Esophagus squamous epithelium (tissue), 5 donors: ENCODE measurements around the gene LIMK2. TPM values are rescaled to one million over a fixed set of nuclear protein-coding genes. Genes with fewer than 3 reads are reported as not detected.

Experiments used
- DNase-seq: peaks from one replicate; lab custom pipeline; 2025; lab: John Stamatoyannopoulos, UW
- H3K27ac ChIP-seq, 4 donors: fragments of 200-600 bp; sonication (generic); one replicate each; pipeline ENCODE4 v1.5.1; 2016 to 2019; ENCODE audit warnings: mild to moderate bottlenecking in 1 of 4
- H3K27me3 ChIP-seq, 4 donors: fragments of 200-600 bp; sonication (generic); 1 replicate in 3 of 4; 2 replicates in 1 of 4; pipeline versions ENCODE4 v1.5.1 to v1.6.0; 2017 to 2021; ENCODE audit warnings: antibody characterized with exemption in 1 of 4
- H3K36me3 ChIP-seq, 3 donors: fragments of 200-600 bp; sonication (generic); one replicate each; pipeline ENCODE4 v1.5.1; 2016 to 2019
- H3K4me1 ChIP-seq, 3 donors: fragments of 200-600 bp; sonication (generic); one replicate each; pipeline ENCODE4 v1.5.1; 2017 to 2019
- H3K4me3 ChIP-seq, 4 donors: fragments of 200-600 bp; sonication (generic); 1 replicate in 3 of 4; 2 replicates in 1 of 4; pipeline ENCODE4 v1.5.1; 2016 to 2019; ENCODE audit warnings: mild to moderate bottlenecking in 2 of 4, moderate library complexity in 1 of 4
- H3K9me3 ChIP-seq, 3 donors: fragments of 200-600 bp; sonication (generic); one replicate each; pipeline ENCODE4 v1.5.1; 2016 to 2019
- POLR2A ChIP-seq, 4 donors: fragments of 450-650 bp; IDR thresholded peaks; one replicate each; pipeline ENCODE4 v1.6.1; 2017; ENCODE audit warnings: antibody characterized with exemption in 4 of 4, mild to moderate bottlenecking in 4 of 4, moderate library complexity in 3 of 4
- WGBS, 2 donors: methylation state at CpG; one replicate each; pipeline ENCODE4 v1.1.5; 2018; 5-methylcytosine and 5-hydroxymethylcytosine counted together
- intact Hi-C: fragments of 100-400 bp; cut with DNase I; formaldehyde crosslinking; loops from one replicate; pipeline ENCODE4 v1.15.0; 2022
- total RNA-seq, 4 donors: library from RNA; depleted of rRNA; stranded (reverse); fragments of >200 nt; gene quantifications; one replicate each; pipeline ENCODE4 v1.1.0, GENCODE V29; 2016
- TF ChIP-seq, protein P1 (sequence below), 6 experiments: fragments of 450-650 bp in 4 of 6; fragments of 200-600 bp in 2 of 6; sonication (generic) in 2 of 6; IDR thresholded peaks; one replicate each; pipeline ENCODE4 v1.5.1; 2016 to 2019; ENCODE audit warnings: antibody characterized with exemption in 6 of 6, mild to moderate bottlenecking in 4 of 6, moderate library complexity in 4 of 6
- donor health status: DM: yes; HTN: yes; CAD: no.

The LIMK2 gene
- total RNA-seq, 4 donors from 2014 or later: 61.8 to 134 (median 109) TPM

DNA sequence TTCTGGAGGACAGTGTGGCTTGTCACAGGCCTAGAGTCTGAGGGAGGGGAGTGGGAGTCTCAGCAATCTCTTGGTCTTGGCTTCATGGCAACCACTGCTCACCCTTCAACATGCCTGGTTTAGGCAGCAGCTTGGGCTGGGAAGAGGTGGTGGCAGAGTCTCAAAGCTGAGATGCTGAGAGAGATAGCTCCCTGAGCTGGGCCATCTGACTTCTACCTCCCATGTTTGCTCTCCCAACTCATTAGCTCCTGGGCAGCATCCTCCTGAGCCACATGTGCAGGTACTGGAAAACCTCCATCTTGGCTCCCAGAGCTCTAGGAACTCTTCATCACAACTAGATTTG is 67.2 kb downstream of the LIMK2 start:
- intact Hi-C loops: no loop called here
- no peaks in the 10 kb centered on the region for H3K9me3 ChIP-seq
- TF ChIP-seq, protein P1, sequence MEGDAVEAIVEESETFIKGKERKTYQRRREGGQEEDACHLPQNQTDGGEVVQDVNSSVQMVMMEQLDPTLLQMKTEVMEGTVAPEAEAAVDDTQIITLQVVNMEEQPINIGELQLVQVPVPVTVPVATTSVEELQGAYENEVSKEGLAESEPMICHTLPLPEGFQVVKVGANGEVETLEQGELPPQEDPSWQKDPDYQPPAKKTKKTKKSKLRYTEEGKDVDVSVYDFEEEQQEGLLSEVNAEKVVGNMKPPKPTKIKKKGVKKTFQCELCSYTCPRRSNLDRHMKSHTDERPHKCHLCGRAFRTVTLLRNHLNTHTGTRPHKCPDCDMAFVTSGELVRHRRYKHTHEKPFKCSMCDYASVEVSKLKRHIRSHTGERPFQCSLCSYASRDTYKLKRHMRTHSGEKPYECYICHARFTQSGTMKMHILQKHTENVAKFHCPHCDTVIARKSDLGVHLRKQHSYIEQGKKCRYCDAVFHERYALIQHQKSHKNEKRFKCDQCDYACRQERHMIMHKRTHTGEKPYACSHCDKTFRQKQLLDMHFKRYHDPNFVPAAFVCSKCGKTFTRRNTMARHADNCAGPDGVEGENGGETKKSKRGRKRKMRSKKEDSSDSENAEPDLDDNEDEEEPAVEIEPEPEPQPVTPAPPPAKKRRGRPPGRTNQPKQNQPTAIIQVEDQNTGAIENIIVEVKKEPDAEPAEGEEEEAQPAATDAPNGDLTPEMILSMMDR (IDR thresholded peaks at IDR 0.05): no peak
- no peak for TF ChIP-seq POLR2A (IDR thresholded peaks at IDR 0.05)
- H3K27ac ChIP-seq: peak overlapping the region; percentile 59 to 78 (median 74)
- DNase-seq: no peak
- H3K4me1 ChIP-seq: peaks cover 8 to 72% (median 10%) of the 10 kb centered on the region in 3 donors
- H3K27me3 ChIP-seq: no peaks in the 10 kb centered on the region
- H3K36me3 ChIP-seq: peaks cover 21 to 100% (median 53%) of the 10 kb centered on the region in 3 donors
- no peak overlapping the region for H3K4me3 ChIP-seq

DNA sequence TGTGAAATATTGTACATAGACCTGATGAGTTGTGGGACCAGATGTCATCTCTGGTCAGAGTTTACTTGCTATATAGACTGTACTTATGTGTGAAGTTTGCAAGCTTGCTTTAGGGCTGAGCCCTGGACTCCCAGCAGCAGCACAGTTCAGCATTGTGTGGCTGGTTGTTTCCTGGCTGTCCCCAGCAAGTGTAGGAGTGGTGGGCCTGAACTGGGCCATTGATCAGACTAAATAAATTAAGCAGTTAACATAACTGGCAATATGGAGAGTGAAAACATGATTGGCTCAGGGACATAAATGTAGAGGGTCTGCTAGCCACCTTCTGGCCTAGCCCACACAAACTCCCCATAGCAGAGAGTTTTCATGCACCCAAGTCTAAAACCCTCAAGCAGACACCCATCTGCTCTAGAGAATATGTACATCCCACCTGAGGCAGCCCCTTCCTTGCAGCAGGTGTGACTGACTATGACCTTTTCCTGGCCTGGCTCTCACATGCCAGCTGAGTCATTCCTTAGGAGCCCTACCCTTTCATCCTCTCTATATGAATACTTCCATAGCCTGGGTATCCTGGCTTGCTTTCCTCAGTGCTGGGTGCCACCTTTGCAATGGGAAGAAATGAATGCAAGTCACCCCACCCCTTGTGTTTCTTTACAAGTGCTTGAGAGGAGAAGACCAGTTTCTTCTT is 67.9 kb downstream of the LIMK2 start:
- peak in 1 of 4 donors; percentile 18 for TF ChIP-seq POLR2A (IDR thresholded peaks at IDR 0.05)
- TF ChIP-seq, protein P1 (IDR thresholded peaks at IDR 0.05): no peak
- Histone ChIP-seq H3K36me3 (peaks cover 20 to 100% (median 47%) of the 10 kb centered on the region in 3 donors), H3K4me1 (peaks cover 8 to 72% (median 14%) of the 10 kb centered on the region in 3 donors), H3K9me3 (no peaks in the 10 kb centered on the region), H3K4me3 (no peak overlapping the region), H3K27me3 (no peaks in the 10 kb centered on the region), H3K27ac (peak overlapping the region; percentile 59 to 78 (median 74))
- intact Hi-C loops: no loop called here
- no peak for DNase-seq

DNA sequence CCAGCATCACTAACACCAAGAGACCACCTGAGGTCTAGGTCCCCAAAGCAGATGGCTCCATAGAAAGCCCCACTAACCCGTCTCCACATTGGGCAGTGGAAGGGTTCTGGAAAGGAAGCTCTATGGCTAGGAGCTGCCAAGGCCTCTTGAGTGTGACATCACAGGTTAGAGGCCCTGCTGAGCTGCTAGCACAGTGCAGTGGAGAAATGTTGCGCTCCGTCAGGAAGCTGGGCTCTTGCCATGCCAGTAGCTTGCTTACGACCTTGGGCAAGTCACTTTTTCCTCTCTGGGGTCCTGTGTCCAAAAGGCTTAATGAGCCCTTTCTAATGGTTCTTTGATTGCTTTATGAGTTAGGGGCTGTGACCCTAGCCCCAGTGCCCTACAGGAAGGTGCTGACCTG is 69.6 kb downstream of the LIMK2 start:
- no peak for DNase-seq
- Histone ChIP-seq H3K36me3 (peaks cover 20 to 100% (median 42%) of the 10 kb centered on the region in 3 donors), H3K9me3 (no peaks in the 10 kb centered on the region), H3K27me3 (no peaks in the 10 kb centered on the region), H3K4me3 (no peak overlapping the region), H3K4me1 (peaks cover 13 to 73% (median 19%) of the 10 kb centered on the region in 3 donors), H3K27ac (peak overlapping the region in 2 of 4 donors; percentile 74 to 78)
- intact Hi-C loops: no loop called here
- TF ChIP-seq, protein P1 (IDR thresholded peaks at IDR 0.05): no peak
- no peak for TF ChIP-seq POLR2A (IDR thresholded peaks at IDR 0.05)
- 49 to 85% methylated on average over 4 of the region's 4 CpGs for WGBS, 2 donors

DNA sequence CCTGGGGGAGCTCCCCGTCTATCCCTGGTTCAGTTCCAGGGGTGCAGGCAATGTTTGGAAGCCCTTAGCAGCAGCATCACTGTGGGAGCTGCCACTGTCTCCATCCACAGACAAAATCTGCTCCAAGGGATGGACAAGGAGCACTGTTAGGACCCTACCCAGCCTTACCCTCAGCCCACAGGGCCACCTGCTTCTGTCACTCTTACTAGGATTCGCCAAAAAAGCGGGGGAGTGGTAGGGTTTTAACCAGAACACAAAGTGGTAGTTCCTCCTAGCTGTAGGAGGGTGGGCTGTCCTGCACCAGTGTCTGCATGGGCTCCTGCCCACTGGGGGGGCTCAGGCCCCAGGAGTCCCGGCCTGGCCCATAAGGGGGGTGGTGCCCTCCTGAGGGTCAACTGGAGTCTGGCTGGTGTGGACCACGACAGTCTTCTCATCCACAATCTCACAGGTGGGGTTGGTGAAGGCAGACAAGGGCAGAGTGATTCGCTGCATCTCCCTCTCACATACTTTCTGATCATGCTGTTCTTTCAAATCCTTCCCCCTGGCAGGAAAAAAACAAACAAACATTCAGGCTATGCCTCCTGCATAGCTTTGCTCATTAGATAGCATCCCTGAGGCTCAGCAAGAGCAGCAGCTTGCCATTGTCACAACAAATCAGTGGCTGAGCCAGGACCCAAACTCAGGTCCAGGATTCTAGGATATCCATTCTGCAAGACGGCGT is 70.8 kb downstream of the LIMK2 start:
- intact Hi-C loops: no loop called here
- no peak for DNase-seq
- no peak for TF ChIP-seq POLR2A (IDR thresholded peaks at IDR 0.05)
- TF ChIP-seq, protein P1 (IDR thresholded peaks at IDR 0.05): no peak
- Histone ChIP-seq H3K27ac (peak overlapping the region in 3 of 4 donors; percentile 5 to 33 (median 21)), H3K36me3 (peaks cover 20 to 100% (median 36%) of the 10 kb centered on the region in 3 donors), H3K4me1 (peaks cover 15 to 72% (median 22%) of the 10 kb centered on the region in 3 donors), H3K27me3 (no peaks in the 10 kb centered on the region), H3K4me3 (no peak overlapping the region), H3K9me3 (no peaks in the 10 kb centered on the region)
- WGBS, 2 donors: 66 to 85% methylated on average over 3 to 5 of the region's 8 CpGs
